Fibroblast of skin of right biceps (primary cell): ENCODE results near the gene KCNQ5.
A peak's percentile ranks its signal among the peaks of the same experiment; 100 is the strongest.

Experiments used
- DNase-seq: peaks from one replicate; pipeline ENCODE4 v3.0.0-alpha.2; 2013

Gene KCNQ5

DNA sequence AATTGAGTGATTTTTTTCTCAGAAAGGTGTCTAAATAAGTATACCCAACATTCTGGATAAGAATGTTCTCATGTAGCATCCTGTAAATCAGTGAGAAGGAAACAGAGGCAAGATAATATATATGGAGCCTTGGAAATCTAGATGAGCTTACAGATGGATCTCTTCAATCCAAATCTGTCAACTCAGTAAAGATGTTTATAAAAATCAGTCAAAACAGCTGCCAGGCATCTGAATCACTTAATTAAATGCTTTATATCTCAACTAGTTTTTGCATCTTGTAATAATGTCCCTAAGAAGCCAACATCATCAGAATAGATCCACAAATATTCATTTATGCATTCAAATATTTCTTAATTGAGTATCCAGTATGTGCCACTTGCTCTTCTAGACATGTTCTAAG lies 303.3 kb downstream of the KCNQ5 start:
- no peak for DNase-seq

- no peak for DNase-seq
Measured at GRCh38 chr6:72930556-72931132, 308.8 kb downstream of the KCNQ5 start.

DNA sequence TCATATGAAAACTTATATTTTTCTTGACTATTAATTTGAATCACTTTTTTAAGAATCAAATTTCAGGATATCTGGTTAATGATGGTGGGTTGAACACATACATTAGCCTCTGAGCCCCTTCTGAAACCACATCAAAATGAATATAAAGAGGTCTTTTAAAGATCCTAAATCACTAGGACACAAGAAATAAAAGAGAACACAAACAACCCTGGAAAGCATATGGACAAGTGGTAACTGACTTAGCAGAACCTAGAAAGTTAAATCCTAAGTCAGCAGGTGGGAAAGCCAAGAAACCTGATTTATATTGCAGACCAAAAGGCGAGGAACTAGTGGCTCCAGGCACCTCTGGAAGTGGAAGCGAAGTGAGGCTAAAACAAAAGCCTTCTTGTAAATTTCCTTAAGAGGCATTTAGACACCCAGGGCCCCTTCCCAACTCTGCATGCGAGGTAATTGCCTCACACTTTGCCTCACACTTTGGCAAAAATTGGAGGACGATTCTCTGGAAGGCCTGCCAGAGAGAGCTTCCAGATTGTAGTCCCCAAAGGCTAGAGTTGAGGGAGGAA lies 309.5 kb downstream of the KCNQ5 start:
- no peak for DNase-seq

GRCh38 chr6:72933233-72933632 lies 311.4 kb downstream of the KCNQ5 start:
- DNase-seq = no peak

GRCh38 chr6:72936766-72937559 lies 315.1 kb downstream of the KCNQ5 start:
- no peak for DNase-seq

DNA sequence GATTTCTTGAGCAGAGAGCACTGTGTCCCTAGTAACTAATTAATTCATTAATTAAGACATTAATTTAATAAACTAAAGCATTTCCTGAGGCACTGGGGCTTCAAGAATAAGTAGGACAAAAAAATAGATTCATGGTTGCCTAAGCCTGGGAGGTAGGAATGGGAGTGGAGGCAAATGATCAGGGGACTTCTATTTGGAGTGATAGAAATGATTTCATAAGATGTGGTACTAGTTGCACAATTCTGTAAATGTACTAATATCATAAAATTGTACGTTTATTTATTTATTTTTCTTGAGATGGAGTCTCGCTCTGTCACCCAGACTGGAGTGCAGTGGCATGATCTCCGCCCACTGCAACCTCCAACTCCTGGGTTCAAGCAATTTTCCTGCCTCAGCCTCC lies 316.2 kb downstream of the KCNQ5 start:
- DNase-seq = no peak

GRCh38 chr6:72939004-72939403 lies 317.1 kb downstream of the KCNQ5 start:
- no peak for DNase-seq

DNA sequence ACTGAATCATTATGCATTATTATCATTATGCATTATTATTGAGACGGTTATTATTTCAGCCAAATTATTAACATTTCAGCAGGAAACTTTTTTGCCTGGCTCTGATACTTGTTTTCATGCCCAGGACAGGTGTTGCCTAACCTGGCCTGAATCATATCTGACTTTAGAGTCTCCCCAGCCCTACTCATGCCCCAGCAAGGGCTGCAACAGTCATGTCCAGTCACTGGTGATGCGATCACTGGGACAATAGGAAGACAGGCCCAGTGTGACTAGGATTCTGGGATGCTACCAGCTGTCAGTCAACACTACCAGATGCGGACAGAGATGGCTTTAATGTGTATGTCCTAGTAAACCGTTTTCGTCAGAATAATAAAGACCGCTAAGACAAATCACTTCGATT lies 318.4 kb downstream of the KCNQ5 start:
- DNase-seq = no peak

DNA sequence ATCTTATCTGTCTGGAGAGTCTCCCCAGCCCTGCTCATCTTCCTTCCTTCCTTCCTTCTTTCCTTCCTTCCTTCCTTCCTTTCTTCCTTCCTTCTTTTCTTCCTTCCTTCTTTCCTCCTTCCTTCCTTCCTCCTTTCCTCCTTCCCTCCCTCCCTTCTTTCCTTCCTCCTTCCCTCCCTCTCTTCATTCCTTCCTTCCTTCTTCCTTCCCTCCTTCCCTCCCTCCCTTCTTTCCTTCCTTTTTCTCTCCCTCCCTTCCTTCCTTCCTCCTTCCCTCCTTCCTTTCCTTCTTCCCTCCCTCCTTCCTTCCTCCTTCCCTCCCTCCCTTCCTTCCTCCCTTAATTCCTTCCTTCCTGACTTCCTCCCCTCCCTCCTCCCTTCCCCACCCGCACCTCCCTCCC lies 319.4 kb downstream of the KCNQ5 start:
- no peak for DNase-seq

DNA sequence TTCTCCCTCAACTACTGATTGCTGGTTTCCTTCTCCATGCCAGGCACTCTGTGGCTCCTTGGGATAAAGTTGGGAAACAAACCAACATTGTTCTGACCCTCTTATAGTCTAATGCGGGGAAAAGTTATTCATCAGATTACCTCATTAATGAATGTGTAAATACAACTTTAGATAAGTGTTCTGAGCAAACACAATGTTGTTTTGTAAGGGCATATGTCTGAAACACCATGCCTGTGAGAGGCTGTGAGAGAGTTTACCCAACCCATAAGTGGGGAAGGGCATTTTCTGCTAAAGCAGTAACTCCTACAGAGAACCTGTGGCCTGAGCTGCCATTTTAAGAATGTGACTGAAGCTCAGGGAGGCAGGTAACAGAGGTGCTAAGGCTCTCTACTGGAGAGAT lies 319.9 kb downstream of the KCNQ5 start:
- DNase-seq = no peak

DNA sequence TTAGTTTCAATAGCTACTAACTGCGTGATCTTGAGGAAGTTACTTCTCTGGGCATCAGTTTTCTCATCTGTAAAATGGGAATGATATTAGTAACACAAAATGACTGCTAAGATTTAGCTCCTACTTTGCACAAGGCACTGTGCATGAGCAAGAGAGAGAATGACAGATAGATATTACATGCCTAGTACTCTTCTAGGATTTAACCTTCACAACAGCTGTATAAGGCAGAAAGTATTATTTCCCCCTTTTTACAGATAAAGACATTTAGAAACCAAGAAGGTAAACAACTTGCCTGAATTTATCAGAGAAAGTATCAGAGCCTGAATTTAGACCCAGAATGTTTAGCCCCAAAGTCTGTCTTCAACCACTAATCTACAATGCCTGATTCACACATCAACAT lies 321.8 kb downstream of the KCNQ5 start:
- DNase-seq = no peak

- peak; percentile 17 for DNase-seq
Measured at GRCh38 chr6:72944660-72945059, 322.8 kb downstream of the KCNQ5 start.

DNA sequence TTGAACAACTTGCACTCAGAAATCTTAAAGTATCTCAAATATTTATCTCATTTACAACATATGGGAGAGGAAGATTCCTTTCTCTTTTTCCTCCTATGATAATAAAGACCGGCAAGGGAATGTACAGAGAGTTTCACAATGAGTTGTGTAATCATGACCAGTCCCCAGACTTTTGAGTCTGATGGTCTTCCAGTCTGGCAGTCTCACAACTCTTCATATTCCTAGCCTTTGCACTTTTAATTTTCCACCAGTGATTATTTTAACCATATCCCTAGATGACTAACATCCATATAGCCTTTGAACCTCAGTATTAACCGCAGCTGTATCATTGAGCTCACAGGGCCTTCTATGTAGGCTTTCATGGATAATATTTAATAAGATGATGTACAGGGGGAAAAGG lies 324.9 kb downstream of the KCNQ5 start:
- peak; percentile 73 for DNase-seq

DNA sequence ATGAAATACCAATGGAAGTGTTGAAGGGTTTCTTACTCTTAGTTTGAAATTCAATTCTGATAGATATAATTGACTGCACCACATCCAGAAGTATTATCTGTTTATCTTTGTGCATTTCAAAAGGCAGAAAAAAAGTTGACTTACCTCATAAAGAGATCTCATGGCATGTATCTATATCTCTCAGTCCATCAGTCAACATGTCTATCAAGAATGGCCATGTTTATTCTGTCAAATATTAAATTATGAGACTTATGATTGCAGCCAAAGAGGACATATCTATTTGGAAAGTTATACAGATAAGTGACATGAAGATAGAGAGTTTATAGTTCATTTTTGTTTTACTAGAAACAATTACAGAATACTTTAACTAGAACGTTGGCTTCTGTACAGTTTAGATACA lies 325.7 kb downstream of the KCNQ5 start:
- DNase-seq = no peak

DNA sequence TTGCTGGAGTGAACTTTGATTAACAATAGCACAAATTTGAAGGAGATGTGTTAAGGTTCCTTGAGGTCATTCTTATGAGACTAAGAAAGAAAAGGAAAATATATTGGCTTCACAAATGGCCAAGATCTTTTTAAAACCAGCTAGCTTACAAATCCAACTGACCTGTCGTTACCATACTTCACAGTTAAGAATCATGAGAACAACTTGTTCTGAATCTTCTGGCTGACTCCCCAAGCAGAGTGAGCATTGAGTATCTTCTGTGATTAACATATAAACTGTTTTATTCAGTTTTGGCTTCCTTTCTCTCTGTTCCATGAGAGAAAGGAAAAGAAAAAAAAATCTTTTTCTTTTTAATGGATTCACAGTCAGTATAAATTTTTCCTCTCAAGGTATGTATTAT lies 326.3 kb downstream of the KCNQ5 start:
- DNase-seq = no peak

GRCh38 chr6:72950114-72950860 lies 328.4 kb downstream of the KCNQ5 start:
- DNase-seq = peak; percentile 85

- DNase-seq = peak; percentile 70
Measured at GRCh38 chr6:72952808-72953630, 331.2 kb downstream of the KCNQ5 start.

GRCh38 chr6:72953971-72954381 lies 332.1 kb downstream of the KCNQ5 start:
- DNase-seq = peak; percentile 74

DNA sequence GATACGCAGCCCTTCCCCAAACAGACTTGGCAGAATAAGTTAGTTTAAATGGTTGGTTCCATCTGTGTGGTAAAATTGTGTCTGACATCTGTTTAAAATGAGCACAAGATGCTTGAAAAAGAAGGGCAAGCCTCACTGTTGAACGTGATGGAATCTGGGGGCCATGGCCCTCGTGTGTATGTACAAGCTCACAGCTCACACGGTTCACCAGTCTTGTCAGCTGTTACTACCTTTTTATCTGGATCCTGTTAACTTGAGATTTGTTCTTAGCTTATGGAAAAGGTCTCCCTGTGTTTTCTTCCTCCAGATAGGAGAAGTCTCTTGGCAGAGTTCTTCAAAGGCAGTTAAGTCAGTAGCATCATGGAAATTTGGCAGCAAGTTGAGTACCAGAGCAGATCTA lies 332.9 kb downstream of the KCNQ5 start:
- DNase-seq = peak; percentile 16

- no peak for DNase-seq
Measured at GRCh38 chr6:72955666-72956065, 333.8 kb downstream of the KCNQ5 start.

DNA sequence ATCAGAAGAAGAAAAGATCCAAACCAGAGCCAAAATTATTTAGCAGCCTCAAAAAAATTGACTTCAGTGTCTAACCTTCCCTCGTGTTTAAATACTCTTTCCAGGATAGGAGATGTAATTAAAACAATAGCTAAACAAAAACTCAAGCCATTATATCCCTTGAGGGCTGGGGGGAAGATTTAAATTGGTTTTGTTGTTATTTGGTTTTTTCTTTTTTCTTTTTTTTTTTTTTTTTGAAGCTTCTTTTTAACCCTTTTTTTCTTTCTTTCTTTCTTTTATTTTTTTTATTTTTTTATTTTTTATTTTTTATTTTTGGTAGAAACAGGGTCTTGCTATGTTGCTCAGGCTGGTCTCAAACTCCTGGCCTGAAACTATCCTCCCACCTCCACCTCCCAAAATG lies 334.4 kb downstream of the KCNQ5 start:
- DNase-seq = no peak

DNA sequence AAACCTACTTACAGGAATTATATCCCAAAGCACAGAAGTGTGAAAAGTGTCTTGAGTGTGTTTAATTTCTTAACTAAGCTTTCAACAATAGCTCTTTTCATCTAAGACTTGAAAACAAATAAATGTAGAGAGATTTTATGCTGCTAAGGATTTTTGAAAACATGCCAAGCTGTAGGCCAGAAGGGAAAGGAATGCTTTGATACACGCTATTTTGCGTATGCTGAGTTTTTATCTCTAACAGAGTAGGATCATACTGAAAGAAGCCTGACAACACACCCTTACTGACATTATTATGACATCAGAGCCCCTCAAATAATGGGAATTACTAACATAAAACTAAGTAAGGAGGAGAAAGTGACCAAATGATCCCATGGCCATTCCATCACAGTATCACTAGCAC lies 338.0 kb downstream of the KCNQ5 start:
- peak; percentile 33 for DNase-seq

DNA sequence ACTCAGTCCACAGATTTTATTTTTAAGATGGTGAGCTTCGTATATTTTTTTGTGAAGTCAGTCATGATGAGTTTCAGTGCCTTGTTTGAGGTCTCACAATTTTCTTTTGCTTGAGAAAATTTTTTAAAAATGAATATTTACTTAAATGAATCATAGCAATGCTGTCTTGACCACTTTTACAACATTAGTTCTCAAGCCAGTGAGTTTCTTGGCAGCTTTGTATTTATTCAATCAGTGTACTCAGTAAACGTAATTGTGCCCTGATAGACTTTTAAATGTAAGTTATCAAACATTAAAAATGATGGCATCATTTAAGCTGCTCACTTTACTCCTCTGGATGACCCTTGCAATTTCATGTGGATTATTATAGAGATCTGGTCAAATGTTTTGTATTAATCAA lies 342.1 kb downstream of the KCNQ5 start:
- no peak for DNase-seq
